Spleen (tissue), 7 donors: Measurements from ENCODE around the gene HOXB6.

Experiments used
- CTCF ChIP-seq, 11 experiments: fragments of 200-600 bp in 7 of 11; fragments of 450-650 bp in 4 of 11; sonication (generic) in 4 of 11; IDR thresholded peaks in 8 of 11; conservative IDR thresholded peaks in 3 of 11; 1 replicate in 7 of 11; 2 replicates in 4 of 11; pipeline versions ENCODE4 v1.4.0 to v1.8.0; 2016 to 2021; ENCODE audit warnings: antibody characterized with exemption in 11 of 11, inconsistent platforms in 4 of 11, mild to moderate bottlenecking in 1 of 11
- POLR2A ChIP-seq, 3 donors: fragments of 450-650 bp; IDR thresholded peaks; one replicate each; pipeline ENCODE4 v1.5.1; 2017; ENCODE audit warnings: antibody characterized with exemption in 3 of 3, mild to moderate bottlenecking in 1 of 3
- POLR2AphosphoS5 ChIP-seq, 3 donors: sonication (generic); formaldehyde crosslinking; IDR thresholded peaks; one replicate each; pipeline ENCODE4 v1.5.1; 2017; ENCODE audit warnings: antibody characterized with exemption in 3 of 3
- donor health status: DM: no; HTN: no; CAD: no; lungs with moderate emphysema.
- donor health status: DM: no; HTN: no; CAD: no.
- donor health status: DM: no; HTN: no; CAD: no.

- no peak for TF ChIP-seq POLR2AphosphoS5 (IDR thresholded peaks at IDR 0.05)
- TF ChIP-seq POLR2A (IDR thresholded peaks at IDR 0.05): no peak
- no peak for TF ChIP-seq CTCF (IDR thresholded peaks at IDR 0.05 in 8 of 11, conservative IDR thresholded peaks at IDR 0.05 in 3 of 11)
These were observed 45.0 kb upstream of the HOXB6 start for GRCh38 chr17:48649741-48650140.
